NCI-H1930 (cell line): ENCODE measurements around the gene DHODH.

Source experiments
- DNase-seq, 2 experiments: peaks; one replicate each; lab custom pipeline; 2025; lab: John Stamatoyannopoulos, UW

Gene DHODH

DNA sequence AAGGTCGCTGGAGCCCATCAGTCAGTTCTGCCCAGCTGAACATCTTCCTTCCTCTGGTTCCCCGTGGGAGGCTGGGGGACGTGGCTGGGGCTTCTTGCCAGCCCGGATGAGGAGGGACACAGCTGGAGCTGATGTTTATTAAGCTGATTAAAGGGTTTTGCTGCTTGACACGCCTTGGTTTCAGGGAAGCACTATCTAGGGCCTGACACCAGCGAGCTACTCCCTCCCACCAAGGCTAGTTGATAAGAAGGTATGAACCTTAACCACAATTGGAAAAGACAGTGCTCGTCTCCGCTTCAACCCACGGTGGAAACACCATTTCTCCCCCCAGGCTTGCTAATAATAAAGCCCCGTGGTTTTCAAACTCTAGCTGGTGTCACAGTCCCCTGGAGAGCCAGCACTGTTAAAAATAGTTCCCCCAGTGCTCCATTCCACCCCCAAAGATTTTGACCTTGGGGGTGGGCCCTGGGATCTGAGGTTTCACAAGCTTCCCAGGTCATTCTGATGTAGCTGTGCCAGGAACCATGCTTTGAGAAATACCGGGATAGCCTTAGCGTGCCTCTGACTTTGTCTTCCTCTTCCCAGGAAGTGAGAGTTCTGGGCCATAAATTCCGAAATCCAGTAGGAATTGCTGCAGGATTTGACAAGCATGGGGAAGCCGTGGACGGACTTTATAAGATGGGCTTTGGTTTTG, 5.5 kb downstream of the DHODH start:
- DNase-seq = no peak

DNA sequence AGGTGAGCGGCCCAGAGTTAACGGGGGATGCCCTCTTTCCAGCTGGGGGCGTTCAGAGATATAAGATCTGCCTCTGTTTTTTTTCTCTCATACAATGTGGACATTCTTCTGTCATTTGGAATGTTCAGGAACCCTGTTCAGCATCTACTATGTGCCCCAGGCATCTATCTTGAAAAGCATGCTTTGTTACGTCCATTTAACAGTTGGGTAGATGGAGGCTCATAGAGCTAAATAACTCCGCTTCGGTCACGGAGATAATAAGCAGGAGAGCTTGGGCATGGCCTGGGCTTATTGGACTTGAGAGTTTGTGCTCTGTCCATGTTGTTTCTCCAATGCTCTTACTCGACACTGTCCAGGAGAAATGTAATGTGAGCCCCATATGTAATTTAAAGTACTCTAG, 6.1 kb downstream of the DHODH start:
- no peak for DNase-seq

DNA sequence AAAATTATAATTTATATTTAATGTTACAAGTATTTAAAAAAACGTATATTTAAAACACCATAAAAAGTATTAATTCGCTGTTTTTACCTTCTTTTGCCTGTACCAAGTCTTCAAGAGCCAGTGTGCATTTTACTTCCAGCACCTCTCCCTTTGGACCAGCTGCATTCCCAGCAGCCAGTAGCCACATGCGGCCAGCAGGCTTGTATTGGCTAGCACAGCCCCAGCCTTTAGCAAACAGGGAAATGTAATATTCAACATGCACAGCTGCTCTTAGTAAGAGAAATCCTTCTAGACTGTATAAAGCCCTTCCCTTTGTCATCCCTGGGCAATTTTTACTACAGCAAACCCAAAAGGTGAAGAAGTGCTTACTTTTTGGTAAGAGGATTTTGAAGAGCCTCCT, 6.6 kb downstream of the DHODH start:
- DNase-seq = no peak

DNA sequence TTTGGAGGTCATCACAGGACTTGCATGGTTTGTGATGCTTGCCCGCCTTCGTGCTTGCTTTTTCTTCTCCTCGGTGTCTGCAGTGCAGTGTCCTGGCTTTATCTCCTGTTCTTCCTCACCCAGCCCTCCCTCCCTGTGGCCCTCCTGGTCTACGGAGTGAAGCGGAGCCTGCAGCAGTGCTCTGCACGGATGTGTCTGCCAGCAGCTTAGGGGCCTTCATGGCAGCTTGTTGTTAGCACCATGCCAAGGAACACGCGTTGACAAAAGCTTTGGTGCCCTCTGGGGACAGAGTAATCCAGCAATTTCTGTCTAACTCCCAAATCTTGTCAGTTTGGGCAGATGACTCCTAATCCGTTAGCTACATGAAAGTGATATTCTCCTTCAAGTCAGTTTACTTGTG, 9.9 kb downstream of the DHODH start:
- no peak for DNase-seq

DNA sequence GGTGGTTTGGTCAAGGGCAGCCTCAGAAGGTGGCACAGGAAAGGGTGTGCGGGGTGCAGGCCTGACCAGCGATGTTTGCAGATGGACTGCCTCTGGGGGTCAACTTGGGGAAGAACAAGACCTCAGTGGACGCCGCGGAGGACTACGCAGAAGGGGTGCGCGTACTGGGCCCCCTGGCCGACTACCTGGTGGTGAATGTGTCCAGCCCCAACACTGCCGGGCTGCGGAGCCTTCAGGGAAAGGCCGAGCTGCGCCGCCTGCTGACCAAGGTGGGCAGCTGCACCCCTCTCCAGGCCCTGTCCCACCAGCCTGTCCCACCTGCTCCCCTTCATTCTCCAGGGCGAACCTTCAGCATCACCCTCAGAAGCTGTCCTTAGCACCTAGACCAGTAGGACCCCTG, 12.5 kb downstream of the DHODH start:
- no peak for DNase-seq

DNA sequence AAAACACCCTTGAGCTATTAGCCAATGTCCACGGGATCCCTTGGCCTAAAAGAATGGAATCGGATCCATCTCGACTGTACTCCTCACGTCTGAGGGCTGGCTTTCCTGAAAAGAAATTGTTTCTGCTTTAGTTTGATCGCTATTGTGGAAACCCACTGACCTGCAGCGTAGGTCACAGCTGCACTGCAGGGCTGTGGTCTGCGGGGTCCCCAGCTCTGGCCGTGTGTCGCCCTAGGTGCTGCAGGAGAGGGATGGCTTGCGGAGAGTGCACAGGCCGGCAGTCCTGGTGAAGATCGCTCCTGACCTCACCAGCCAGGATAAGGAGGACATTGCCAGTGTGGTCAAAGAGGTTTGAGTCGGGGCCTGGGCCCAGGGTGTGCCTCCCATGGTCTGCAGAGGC, 13.6 kb downstream of the DHODH start:
- DNase-seq = no peak

DNA sequence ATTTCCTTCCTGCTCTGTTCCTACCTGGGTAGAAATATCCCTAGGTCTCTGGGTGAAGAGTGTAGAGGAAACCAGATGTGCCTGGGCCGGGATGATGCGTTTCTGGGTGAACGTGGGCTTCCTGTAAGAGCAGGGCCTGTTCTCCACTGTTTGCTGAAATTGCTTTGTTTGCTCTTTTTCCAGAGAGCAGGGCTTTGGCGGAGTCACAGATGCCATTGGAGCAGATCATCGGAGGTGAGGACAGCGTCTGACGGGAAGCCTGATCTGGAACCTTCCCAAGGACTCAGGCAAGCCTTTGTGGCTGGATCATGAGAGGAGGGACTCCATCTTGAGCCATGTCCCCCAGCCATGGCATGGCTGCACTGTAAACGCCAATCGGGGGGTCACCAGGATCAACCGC, 15.4 kb downstream of the DHODH start:
- no peak for DNase-seq

DNA sequence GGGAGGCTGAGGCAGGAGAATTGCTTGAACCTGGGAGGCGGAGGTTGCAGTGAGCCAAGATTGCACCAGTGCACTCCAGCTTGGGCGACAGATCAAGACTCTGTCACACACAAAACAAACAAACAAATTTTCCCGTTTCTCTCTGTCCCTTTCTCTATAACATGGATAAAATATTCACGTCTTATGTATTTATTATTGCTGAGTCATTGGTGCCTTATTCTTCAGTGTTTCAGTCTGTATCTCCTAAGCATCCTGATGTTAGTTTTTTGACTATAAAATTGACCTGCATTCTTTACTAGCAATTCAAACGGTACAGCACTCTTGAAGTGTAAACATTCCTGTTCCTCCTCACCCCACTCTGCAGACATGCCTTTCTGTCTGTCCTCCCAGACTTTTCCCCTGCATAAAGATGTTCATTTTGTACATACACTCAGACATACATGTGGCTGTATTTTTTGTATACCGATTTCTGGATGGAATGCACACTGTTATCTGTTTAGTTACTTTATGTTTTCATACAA, 16.4 kb downstream of the DHODH start:
- DNase-seq = no peak

DNA sequence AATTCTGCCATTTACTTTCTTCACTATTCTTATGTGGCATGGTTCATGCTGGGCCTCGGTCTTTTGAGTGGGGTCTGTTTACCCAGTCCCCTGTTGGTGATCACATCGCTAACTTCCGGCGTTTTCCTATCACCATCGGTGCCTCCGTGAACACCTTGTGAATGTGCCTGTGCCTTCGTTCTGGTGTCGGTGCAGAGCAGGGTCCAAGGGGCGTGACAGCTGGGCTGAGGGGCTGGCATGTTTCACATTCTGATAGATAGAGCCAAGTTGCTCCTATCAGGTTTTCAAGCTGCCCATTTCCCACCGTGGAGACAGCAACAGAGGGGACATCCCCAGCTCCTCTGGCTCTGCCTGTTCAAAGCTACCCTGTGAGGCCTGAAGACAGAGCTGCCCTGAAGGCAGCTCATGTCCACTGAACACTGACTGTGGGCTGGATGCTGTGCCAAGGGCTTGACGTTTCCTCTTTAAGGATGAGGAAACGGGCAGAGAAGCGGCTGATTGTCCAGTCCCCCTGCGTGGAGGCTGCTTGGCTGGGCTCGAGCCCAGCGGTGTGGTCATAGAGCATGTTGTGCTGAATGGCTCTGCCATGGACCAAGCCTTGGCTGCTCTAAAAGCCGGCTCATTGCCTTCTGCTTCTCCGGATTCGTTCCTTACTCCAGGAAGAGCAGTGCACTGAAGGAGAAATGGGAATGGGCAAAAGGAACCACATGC, 17.0 kb downstream of the DHODH start:
- DNase-seq = no peak

DNA sequence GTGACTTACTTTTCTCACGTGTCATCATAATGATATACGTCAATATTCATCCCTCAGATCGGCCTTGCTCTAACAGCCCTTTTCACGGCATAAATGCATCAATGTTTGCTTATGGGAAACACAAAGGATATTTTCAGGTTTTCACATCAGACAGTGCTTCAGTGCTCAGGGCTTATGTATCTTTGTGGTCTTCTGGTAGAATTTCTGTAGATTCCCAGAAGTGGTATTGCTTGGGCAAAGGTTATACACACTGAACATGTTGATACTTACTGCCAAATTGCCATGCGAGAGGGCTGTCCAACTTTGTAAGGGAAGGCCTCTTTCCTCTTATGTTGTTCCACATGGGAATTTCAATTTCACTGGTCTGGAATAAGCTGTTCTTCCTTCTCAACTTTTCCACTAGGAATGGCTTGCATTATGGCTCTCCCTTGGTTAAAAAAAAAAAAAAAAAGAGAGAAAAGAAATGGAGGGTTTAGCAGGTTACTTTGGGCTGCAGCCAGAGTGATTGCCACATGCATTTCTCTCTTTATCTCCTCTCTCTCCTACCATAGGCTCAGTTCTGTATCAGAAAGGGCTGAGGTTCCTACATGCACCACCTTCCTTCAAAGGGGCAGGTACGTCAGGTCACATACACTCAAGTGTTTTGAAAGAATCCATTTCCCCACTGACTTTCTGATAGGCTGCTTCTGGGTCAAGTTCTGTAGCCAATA, 19.3 kb downstream of the DHODH start:
- no peak for DNase-seq

DNA sequence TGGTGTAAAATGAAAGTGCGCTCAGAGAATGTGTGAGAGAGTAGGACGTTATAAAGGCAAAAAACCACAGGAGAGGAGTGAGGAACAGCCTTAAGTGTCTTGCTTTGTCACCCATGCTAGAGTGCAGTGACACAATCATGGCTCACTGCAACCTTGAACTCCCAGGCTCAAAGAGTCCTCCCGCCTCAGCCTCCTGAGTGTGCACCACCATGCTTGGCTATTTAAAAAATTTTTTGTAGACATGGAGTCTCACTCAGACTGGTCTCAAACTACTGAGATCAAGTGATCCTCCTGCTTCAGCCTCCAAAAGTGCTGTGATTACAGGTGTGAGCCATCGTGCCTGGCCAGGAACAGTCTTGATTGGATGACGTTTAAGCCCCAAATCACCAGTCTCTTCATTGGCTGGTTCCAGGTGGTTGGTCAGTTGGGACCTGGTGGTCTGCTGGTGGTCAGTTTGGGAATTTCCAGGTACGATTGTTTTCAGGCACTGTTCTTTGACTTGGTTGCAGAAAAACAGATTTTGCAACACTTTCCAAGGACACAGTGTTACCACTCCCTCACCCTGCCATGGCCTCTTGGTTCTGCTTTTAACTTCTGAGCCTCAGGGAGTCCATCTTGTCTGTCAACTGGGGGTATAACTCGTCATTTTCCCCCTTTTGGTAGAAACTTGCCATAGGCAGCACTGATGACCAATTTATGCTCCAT, 21.2 kb downstream of the DHODH start:
- no peak for DNase-seq

DNA sequence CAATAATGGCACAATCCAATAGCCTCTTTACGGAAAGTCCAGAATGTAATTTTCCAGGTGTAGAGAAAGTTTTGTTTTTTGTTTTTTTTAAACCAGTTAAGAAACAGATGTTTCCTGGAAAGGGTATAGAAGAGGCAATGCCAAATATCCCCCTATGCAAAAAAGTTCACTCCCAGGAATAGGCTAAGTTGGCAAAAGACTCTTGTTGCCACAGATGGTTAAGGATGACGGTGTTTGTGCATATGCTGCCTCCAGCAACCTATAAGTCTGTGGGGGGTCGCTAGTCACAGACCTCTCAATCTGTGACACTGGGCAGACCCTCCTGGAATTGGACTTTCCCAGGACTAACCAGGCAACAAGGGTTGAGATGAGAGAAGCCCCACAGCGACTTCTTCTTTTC, 24.9 kb downstream of the DHODH start:
- DNase-seq = no peak

DNA sequence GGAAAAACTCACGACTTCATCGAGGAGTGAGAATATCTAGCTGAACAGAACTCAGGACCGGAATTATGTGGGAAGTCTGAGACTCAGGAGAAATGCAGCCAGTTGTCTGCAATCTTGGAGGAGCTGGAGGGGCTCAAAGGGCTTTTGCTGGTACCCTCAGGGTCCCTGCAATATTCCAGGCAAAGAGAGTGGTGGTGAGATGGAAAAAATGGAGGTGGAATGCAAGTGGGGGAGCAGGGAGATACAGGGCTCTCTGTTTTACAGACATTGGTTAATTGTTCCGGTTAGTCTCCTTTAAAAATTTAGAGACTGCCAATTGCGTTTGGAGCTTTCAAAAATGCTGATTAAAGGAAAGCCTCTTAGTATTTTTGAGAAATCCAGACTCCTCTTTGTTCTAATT, 27.6 kb downstream of the DHODH start:
- DNase-seq = no peak

DNA sequence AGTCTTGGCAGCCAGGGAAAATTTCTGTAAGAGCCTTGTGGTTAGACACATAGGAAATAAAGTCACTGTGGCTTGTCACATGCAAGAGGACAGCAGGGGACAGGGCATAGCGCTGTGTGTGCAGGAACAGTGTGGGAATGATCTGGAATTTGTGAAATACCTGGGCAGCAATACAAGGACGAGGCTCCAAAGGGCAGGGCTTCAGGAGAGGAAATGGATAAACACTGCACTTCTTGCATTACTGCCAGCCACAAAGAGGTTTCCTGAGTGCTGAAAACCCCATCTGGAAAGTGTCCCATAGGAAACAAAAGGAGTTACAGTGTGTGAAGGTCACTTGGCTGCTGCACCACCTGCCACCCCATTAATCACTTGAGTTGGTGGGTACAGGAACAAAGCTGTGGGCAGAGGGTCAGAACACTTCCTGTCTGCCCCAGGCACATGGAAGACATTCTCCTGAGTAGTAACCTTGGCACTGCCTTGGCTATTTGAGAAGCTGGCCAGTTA, 33.7 kb downstream of the DHODH start:
- DNase-seq = no peak

DNA sequence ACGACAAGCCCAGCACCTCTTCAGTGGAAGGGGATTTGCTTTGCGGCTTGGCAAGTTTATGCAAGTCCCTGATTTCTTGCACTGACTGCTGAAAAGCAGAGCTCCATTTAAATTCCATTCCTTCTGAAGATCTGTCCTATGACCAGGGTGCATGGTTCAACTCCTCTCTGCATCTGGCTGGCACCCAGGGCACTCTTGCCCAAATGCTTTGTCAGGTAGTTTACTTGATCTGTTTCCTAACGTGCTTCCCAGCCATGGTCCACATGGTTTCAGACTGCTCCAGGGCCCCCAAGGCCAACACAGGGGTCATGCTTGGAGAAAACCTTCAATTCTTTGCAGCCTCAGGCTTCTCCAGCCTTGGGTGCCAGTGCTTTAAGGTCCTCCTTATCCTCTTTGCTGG, 34.5 kb downstream of the DHODH start:
- DNase-seq = no peak

DNA sequence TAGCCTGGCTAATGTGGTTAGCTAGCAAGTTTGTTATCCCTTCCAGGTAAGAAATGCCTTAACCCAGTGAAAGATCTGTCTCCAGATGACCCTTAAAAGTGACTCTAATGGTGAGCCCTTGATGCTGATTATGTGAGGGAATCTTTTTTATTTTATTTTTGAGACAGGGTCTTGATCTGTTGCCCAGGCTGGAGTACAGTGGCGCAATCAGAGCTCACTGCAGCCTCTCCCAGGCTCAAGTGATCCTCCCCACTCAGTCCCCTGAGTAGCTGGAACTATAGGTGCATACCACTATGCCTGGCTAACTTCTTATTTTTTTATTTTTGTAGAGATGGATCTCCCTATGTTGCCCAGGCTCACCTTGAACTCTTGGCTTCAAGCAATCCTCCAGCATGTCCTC, 35.0 kb downstream of the DHODH start:
- no peak for DNase-seq

DNA sequence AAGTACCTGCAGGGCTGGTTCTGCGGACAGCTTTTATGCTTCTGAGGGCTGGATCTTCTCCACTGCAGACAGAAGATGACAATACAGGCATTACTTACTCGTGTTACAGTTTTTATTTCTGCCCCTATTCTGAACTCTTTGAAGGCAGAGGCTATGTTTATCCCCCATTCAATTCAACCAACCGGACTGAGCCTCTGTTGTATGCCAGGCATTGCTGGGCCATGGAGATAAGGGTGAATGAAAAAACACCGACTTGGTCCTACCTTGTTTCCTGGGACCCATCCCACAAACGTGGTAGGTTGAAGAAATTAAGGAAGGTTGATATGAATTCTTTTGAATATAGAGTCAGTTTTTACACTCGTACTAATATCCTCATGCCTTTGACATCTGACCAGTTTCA, 35.8 kb downstream of the DHODH start:
- DNase-seq = no peak

DNA sequence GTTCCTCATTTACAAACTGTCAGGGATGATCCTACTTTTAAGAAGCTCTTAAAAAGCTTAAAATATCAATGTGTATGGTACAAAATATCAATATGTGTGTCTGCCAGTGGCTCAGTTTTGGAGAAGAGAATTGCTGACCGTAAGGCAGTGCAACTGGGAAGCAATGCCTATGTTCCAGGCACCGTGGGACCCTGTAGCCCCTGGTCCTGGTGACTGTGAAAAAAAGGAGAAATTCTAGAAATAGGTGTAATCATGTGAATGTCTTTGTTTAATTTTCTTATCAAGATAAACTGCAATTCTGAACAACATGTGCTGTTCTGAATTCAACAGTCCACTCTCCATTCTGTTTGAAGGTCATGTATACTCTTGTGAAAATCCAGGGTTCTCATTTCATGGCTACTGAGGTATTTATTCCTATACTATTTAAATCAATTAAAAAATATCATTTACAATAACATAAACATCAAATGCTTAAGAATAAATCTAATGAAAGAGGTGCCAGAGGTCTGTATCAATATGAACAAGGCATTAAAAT, 36.3 kb downstream of the DHODH start:
- no peak for DNase-seq

DNA sequence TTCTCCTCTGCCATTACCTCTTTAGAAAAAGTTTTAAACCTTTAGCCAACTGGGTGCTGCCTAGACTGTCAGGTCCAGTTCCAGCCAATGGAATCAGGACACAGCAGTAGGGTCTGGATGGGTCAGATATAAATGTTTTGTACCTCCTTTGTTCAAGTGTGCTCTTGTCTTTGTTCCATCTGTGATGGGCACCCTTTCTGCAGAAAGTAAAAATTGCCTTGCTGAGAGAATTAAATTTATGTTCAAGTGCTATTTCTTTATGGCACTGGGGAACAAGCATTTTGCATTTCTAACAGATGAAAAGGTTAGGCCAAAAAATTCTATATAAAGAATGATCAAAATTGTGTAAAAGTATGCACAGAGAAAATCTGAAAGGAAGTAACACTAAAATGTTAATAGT, 40.6 kb downstream of the DHODH start:
- no peak for DNase-seq

DNA sequence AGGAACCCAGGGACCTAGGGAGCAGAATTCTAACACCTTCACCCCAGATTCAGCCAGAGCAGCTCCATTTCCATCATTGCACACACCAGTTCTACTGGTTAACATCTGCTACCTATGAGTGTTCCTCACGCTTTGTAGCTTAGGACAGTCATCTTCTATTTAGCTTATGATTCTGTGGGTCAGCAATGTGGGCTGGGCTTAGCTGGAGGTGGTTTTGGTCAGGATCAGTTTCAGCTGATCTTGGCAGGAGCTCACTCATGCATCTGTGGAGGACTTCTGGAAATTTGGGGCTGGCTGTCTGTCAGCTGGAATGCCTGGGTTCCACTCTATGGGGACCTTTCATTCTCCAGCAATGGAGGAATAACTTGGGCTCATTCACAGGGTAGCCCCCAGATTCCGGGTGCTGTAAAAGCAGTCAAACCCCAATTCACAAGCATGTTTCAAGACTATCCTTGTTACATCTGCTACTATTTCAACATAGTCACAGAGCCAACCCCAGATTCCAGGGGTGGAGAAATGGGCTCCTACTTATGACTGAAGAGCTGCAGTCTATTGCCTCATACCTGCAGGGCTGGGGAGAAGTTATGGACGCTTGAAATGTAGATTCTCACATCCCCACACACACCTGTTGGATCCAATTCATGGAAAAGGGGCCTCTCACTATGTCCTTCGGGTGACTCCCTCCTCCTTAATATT, 42.4 kb downstream of the DHODH start:
- DNase-seq = no peak

DNA sequence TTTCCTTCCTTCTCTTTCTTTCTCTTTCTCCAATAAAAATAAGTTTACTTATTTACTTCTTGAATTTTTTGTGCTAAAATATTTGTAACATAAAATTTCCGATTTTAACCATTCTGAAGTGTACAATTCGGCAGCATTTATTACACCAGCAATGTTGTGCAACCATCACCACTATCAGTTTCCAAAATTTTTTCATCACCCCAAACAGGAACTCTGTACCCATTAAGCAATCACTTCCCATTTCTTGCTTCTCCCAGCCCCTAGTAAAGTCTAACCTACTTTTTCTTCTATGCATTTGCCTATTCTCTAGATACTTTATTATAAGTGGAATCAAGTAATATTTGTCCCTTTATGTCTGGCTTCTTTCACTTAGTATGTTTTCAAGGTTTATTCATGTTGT, 43.3 kb downstream of the DHODH start:
- no peak for DNase-seq
